ENCODE measurements around the gene LPP.

- TF ChIP-seq CTCF (IDR thresholded peaks at IDR 0.05; ENCODE audit: borderline replicate concordance, extremely low read depth, low read length, poor library complexity, severe bottlenecking) = no peak
- TF ChIP-seq EZH2 (IDR thresholded peaks at IDR 0.05; ENCODE audit: borderline replicate concordance, low read depth, low read length, severe bottlenecking) = no peak
These were observed 184.1 kb downstream of the LPP start for GRCh38 chr3:188338086-188338485.

Data from DND-41 (cell line).